Adrenal gland (tissue), 12 donors: ENCODE data around the gene LACTBL1. TPM values are rescaled to one million over a fixed set of nuclear protein-coding genes. Genes with fewer than 3 reads are reported as not detected.
"Not testable (repeated sequence)": the region's sequence is repeated elsewhere in the genome, so short reads cannot be mapped to it uniquely, and the experiment has no call there.

Source experiments
- DNase-seq, 7 donors: peaks; one replicate each; pipeline ENCODE4 v3.0.0-alpha.2; 2019 to 2020
- H3K27ac ChIP-seq, 5 donors: fragments of 200-600 bp; sonication (generic) in 4 of 5; 1 replicate in 3 of 5; 2 replicates in 2 of 5; pipeline versions ENCODE4 v1.5.1 to v1.8.0; 2016 to 2020; ENCODE audit warnings: mild to moderate bottlenecking in 1 of 5
- H3K27me3 ChIP-seq: fragments of 200-600 bp; 2 replicates; pipeline ENCODE4 v1.8.0; 2021
- H3K36me3 ChIP-seq, 2 donors: fragments of 200-600 bp; replicated peaks in 1 of 2; 1 replicate in 1 of 2; 2 replicates in 1 of 2; pipeline versions ENCODE4 v1.5.1 to v1.8.0; 2018 to 2022
- H3K4me1 ChIP-seq, 2 donors: fragments of 200-600 bp; replicated peaks in 1 of 2; 1 replicate in 1 of 2; 2 replicates in 1 of 2; pipeline versions ENCODE4 v1.5.1 to v1.8.0; 2018 to 2021
- H3K4me3 ChIP-seq, 4 donors: fragments of 200-600 bp; sonication (generic) in 3 of 4; one replicate each; pipeline ENCODE4 v1.5.1; 2016 to 2018
- H3K9me3 ChIP-seq, 3 donors: fragments of 200-600 bp; sonication (generic) in 1 of 3; replicated peaks in 1 of 3; 1 replicate in 2 of 3; 2 replicates in 1 of 3; pipeline versions ENCODE4 v1.5.1 to v1.8.0; 2016 to 2021
- POLR2A ChIP-seq, 2 donors: fragments of 450-650 bp; IDR thresholded peaks; one replicate each; pipeline ENCODE4 v1.6.1; 2017; ENCODE audit warnings: antibody characterized with exemption in 2 of 2, mild to moderate bottlenecking in 2 of 2, moderate library complexity in 1 of 2
- WGBS, 4 donors: extraction: QIAGEN DNeasy Blood & Tissue Kit in 2 of 4; methylation state at CpG; one replicate each; pipeline versions ENCODE4 v1.1.5 to v1.1.7; 2013 to 2017; 5-methylcytosine and 5-hydroxymethylcytosine counted together
- intact Hi-C, 2 donors: fragments of 100-400 bp; cut with DNase I; formaldehyde crosslinking; loops; one replicate each; pipeline versions ENCODE4 v1.14.1 to v1.15.0; 2022 to 2023
- polyA plus RNA-seq, 3 donors: library from polyadenylated mRNA; stranded (reverse); fragments of 200-250 nt in 2 of 3; fragments of 350-450 nt in 1 of 3; fragmentation: Illumina TruSeq in 1 of 3; extraction: RNeasy Lipid Tissue Mini Kit (QIAGEN cat#74804) in 1 of 3; gene quantifications; one replicate each; pipeline ENCODE4 v1.2.3, GENCODE V29; 2013 to 2014
- total RNA-seq, 9 donors: library from RNA; depleted of rRNA in 4 of 9; stranded (reverse); fragments of >200 nt in 4 of 9; fragments of 120-200 nt in 1 of 9; fragmentation: NEBNext Ultra II Directional in 1 of 9; extraction: Animal tissue kit (Norgen Biotek cat#: 25700) in 1 of 9; gene quantifications; one replicate each; pipeline versions ENCODE4 v1.1.0 to v1.2.4, GENCODE V29; 2013 to 2023
- TF ChIP-seq, protein P1 (sequence below), 6 experiments: fragments of 450-650 bp in 4 of 6; fragments of 200-600 bp in 2 of 6; sonication (generic) in 1 of 6; IDR thresholded peaks; 1 replicate in 5 of 6; 2 replicates in 1 of 6; pipeline versions ENCODE4 v1.5.1 to v1.8.0; 2016 to 2021; ENCODE audit warnings: antibody characterized with exemption in 6 of 6, mild to moderate bottlenecking in 2 of 6, moderate library complexity in 1 of 6
- donor health status: healthy with polysubstance abuse.
- donor health status: Bipolar disorder and iron deficiency.
- donor health status: DM: yes; HTN: yes; CAD: no.
- donor health status: DM: no; HTN: no; CAD: no.
- donor health status: DM: no; HTN: no; CAD: no.
- donor health status: DM: yes; HTN: yes; CAD: no.

The LACTBL1 gene
- total and polyA plus RNA-seq, 12 donors = not detected

DNA sequence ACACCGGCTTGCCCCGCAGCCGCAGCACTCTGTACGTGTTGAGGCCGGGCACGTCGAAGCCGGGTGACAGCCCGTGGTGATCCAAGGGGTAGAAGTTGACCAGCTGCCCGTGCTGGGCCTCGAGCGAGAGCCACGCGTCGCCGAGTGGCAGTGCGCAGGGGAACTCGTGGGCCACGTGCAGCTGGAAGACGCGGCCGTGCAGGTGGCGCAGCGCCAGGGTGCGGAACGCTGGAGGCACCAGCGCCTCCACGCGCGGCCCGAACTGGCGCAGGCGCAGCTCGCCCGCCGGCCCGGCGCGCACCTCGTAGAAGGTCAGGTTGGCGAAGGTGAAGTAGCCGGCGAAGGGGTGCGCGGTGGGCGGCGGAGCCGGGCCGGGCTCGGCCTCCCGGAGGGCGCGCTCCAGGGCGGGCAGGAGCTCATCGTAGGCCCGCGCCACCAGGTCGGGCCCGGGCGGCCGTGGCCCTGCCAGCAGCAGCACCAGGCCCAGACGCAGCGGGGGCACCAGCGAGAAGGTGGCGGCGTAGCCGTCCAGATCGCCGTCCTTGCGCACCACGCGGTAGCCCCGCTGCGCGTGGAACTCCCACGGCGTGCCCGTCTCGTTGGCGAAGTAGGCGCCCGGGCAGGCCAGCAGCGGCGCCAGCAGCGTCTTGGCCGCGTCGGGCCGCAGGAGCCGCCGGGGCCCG, 19.5 kb downstream of the LACTBL1 start:
- WGBS, 4 donors = 11 to 36% (median 19%) methylated on average over 6 to 92 of the region's 92 CpGs
- H3K27me3 ChIP-seq = peaks cover 25% of the 10 kb centered on the region
- no peak overlapping the region for H3K4me3 ChIP-seq
- peaks cover 0 to 5% of the 10 kb centered on the region in 2 donors for H3K4me1 ChIP-seq
- TF ChIP-seq POLR2A (IDR thresholded peaks at IDR 0.05) = no peak
- TF ChIP-seq, protein P1, sequence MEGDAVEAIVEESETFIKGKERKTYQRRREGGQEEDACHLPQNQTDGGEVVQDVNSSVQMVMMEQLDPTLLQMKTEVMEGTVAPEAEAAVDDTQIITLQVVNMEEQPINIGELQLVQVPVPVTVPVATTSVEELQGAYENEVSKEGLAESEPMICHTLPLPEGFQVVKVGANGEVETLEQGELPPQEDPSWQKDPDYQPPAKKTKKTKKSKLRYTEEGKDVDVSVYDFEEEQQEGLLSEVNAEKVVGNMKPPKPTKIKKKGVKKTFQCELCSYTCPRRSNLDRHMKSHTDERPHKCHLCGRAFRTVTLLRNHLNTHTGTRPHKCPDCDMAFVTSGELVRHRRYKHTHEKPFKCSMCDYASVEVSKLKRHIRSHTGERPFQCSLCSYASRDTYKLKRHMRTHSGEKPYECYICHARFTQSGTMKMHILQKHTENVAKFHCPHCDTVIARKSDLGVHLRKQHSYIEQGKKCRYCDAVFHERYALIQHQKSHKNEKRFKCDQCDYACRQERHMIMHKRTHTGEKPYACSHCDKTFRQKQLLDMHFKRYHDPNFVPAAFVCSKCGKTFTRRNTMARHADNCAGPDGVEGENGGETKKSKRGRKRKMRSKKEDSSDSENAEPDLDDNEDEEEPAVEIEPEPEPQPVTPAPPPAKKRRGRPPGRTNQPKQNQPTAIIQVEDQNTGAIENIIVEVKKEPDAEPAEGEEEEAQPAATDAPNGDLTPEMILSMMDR (IDR thresholded peaks at IDR 0.05) = no peak
- H3K27ac ChIP-seq = no peak overlapping the region
- intact Hi-C loops = no loop called here
- peak in 1 of 7 donors; percentile 39 for DNase-seq
- no peaks in the 10 kb centered on the region for H3K36me3 ChIP-seq
- no peaks in the 10 kb centered on the region for H3K9me3 ChIP-seq

DNA sequence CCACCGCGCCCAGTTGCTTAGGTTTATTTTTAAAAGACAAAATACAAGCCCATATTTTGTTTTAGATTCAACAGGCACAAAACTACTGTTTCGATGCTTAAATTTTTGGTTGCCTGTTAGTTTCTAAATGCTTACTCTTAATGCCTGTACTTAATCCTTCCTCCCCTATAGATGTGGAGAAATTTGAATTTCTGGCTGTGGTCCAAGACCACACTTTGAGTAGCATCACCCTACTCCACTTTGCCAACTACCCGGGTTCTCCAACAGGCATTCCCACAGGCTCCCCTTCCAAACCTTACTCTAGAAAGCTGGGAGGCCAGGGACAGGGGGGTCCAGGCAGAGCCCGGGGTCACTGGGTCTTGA, 20.0 kb downstream of the LACTBL1 start:
- H3K4me1 ChIP-seq = peaks cover 0 to 5% of the 10 kb centered on the region in 2 donors
- H3K27me3 ChIP-seq = peaks cover 25% of the 10 kb centered on the region
- no peaks in the 10 kb centered on the region for H3K9me3 ChIP-seq
- DNase-seq = peak in 1 of 7 donors; percentile 3
- H3K27ac ChIP-seq = no peak overlapping the region
- TF ChIP-seq POLR2A (IDR thresholded peaks at IDR 0.05) = no peak
- TF ChIP-seq, protein P1 (IDR thresholded peaks at IDR 0.05) = no peak
- no peaks in the 10 kb centered on the region for H3K36me3 ChIP-seq
- no peak overlapping the region for H3K4me3 ChIP-seq
- 80 to 86% (median 85%) methylated on average over 5 of the region's 5 CpGs for WGBS, 4 donors
- intact Hi-C loops = no loop called here

DNA sequence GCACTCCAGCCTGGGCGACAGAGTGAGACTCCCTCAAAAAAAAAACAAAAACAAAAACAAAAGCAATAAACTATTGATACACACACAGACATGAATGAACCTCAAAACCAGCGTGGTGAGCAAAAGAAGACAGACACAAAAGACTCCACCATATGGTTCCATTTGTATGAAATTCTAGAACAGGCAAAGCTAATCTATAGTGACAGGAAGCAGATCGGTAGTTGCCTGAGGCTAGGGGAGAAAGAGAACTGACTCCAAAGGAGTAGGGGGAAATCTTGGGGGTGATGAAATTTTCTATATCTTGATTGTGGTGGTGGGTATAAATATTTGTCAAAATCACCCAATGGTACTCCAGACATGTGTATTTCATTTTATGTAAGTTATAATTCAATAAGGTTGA, 20.9 kb downstream of the LACTBL1 start:
- Histone ChIP-seq H3K36me3 (no peaks in the 10 kb centered on the region), H3K27me3 (peaks cover 32% of the 10 kb centered on the region), H3K4me3 (no peak overlapping the region), H3K4me1 (peaks cover 0 to 5% of the 10 kb centered on the region in 2 donors), H3K9me3 (no peaks in the 10 kb centered on the region), H3K27ac (no peak overlapping the region)
- 75 to 83% (median 81%) methylated on average over 3 of the region's 3 CpGs for WGBS, 4 donors
- TF ChIP-seq POLR2A (IDR thresholded peaks at IDR 0.05) = no peak
- TF ChIP-seq, protein P1 (IDR thresholded peaks at IDR 0.05) = no peak
- DNase-seq = no peak
- intact Hi-C loops = no loop called here

DNA sequence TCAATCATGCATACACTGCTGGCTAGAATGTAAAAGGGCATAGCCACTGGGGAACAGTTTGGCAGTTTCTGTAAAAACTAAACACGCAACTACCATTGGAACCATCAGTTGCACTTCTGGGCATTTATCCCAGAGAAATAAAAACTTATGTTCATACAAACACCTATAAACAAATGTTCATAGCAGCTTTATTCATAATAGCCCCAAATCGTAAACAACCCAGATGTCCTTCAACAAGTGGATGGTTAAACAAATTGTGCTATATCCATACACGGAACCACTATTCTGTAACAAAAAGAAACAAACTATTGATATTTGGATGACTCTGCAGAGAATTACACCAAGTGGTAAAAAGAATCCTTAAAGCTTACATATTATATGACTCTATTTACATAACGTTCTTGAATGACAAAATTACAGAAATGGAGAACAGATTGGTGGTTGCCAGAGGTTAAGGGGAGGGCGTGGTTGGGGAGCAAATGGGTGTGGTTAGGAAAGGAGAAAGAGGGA, 22.8 kb downstream of the LACTBL1 start:
- peaks cover 32% of the 10 kb centered on the region for H3K27me3 ChIP-seq
- H3K9me3 ChIP-seq = no peaks in the 10 kb centered on the region
- intact Hi-C loops = no loop called here

DNA sequence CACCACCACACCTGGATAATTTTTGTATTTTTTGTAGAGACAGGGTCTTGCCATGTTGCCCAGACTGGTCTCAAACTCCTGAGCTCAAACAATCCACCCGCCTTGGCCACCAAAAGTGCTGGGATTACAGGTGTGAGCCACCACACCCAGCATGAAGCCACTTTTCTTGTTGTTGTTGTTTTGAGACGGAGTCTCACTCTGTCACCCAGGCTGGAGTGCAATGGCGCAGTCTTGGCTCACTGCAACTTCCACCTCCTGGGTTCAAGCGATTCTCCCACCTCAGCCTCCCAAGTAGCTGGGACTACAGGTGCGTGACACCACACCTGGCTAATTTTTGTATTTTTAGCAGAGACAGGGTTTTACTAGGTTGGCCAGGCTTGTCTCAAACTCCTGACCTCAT, 27.5 kb downstream of the LACTBL1 start:
- intact Hi-C loops, H3K36me3 ChIP-seq, H3K27me3 ChIP-seq, H3K27ac ChIP-seq, DNase-seq, H3K4me3 ChIP-seq, H3K4me1 ChIP-seq, H3K9me3 ChIP-seq: not testable (repeated sequence)
- WGBS, 4 donors = 73 to 98% (median 88%) methylated on average over 4 to 5 of the region's 5 CpGs

More for the DNA sequence above, 22.8 kb downstream of the LACTBL1 start:
- Histone ChIP-seq H3K36me3 (no peaks in the 10 kb centered on the region), H3K4me3 (no peak overlapping the region), H3K27ac (no peak overlapping the region), H3K4me1 (peaks cover 0 to 5% of the 10 kb centered on the region in 2 donors)
- no peak for DNase-seq
- 50 to 62% (median 58%) methylated on average over 5 of the region's 5 CpGs for WGBS, 4 donors
- TF ChIP-seq, protein P1 (IDR thresholded peaks at IDR 0.05) = no peak
- no peak for TF ChIP-seq POLR2A (IDR thresholded peaks at IDR 0.05)
